HG03159 (cell line): ENCODE data around the gene TMA16.

Experiments used
- ATAC-seq: cut with Tn5 transposase; IDR thresholded peaks from one replicate; pipeline ENCODE4 v1.9.1; 2021; ENCODE audit warnings: mild to moderate bottlenecking, moderate library complexity; ENCODE audit not compliant: unreplicated experiment

The TMA16 gene

GRCh38 chr4:163558539-163559044 is 64.1 kb downstream of the TMA16 start:
- ATAC-seq, result peak; percentile 72

DNA sequence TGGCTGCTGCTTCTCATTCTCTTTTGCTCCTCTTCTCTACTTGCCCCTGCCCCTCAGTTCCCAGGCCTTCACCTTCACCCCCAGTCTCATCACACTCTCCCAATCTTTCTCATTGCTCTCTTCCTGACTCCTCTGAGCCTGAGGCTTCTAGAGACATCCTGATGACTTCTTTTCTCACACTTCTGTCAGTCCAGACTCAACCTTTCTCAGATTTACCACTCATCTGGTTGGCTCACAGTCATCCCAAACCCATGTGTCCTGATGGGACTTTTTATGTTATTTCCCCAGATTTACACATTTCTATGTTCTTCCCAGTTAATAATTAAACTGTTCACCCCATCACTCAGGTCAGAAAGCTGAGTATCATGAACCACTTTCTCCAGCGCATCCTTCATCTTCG is 68.0 kb downstream of the TMA16 start:
- ATAC-seq, result no peak

- ATAC-seq, result no peak
These were observed 69.1 kb downstream of the TMA16 start for GRCh38 chr4:163563592-163563991.

DNA sequence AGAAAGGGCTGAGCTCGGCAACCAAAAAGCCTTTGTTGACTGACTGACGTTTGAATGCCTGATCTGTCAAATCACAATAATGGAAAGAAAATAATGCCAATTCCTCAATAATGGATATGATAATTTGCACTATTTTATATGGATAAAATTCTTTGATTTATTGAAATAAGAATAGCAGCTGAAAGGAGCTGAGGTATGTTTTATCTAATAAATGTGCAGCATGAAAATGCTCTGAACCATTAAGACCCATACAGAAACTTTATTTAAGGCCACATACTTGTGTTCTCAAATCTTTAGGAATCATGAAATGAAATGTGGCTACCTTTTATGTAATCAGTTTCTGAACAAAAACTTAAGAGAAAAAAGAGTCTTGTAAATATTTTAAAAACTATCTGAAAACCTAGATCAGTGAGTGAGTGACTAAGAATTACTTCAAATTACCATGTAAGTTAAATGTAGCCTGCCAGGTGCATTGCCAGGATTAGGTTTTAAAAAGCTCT is 69.8 kb downstream of the TMA16 start:
- ATAC-seq, result no peak

DNA sequence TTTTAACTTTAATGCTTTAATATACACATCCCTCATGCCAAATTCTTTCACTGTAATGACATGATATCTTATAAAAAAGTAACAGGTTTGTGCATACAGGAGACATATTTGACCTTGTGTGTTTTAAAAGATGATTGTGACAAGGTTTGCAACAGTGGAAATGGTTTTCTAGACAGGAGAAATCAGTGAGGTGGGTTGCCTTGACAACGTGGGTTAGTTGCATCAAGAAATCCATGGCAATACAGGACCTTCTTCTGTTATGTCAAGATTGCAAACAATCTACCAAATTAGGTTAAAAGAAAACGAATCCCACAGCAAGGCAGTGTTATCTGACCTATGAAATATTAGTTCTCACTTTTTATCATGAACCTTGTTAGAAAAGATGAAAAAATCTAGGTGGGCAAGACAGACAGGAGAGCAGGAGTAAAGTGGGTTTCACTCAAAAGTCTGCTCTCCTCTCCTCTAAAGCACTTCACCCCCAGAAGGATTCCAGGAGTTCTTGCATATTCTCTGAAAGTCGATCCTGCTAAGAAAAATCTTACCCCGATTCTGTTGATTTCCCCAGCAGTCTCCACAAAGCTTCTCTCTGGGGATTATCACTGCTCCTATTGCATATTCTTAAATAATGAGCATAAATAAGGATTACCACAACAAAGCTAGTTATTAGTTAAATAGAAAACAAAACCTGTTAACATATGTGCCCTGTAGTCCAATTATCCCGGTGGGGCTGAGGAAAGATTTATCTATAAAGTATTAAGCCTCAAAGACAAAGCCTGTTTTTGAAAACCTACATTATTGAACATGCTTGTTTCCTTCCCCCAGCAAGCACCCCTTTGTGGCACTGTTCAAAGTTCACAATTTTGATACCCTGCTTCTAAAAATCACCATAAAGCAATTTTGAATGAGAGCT is 71.0 kb downstream of the TMA16 start:
- ATAC-seq, result no peak

DNA sequence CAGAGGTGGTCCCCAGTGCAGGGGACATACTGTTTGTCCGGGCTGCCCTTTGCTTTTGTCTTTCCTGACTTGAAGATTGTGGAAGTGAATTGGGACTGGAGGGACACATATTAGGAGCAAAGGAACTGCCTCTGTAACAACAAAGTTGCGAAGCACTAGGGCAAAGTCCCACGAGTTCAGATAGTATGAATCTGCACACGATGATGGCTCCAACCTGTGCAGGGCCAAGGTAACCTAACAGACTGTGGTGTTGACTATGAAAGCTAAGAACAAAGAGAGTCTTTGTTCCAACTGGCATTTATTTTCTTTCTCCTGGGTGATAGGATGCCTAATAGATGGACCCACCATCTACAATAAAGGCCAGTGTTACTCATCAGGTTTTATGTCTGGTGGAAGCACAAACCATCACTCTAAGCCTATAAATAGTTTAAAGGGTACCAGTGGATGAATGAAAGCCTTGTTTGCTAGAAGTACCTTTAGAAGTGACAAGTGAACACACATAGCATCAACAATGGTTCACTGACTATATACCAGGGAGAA is 71.8 kb downstream of the TMA16 start:
- ATAC-seq, result no peak

DNA sequence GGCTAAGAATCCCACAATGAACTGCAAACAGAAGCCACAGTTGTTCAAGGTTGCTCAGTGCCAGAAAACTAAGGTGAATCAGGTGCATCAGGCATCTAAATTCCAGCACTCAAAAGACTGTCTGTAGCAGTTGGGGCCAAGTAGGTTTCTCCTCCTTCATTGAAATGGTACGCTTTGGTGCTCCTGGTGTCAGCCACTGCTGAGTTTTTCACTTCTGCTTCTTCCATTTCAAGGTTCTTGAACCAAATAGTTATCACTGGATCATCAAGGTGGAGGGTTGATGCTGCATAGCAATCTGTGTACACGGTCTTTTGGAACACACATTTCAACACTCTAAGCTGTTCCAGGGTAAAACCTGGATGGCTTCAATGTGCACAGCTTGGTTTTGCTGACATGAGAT is 74.4 kb downstream of the TMA16 start:
- peak; percentile 94 for ATAC-seq
